Mesodermal cell (in vitro differentiated cells): ENCODE data around the gene SLC51A.

Experiments used
- H3K27ac ChIP-seq: 2 replicates; pipeline ENCODE4 v1.7.0; 2013; ENCODE audit warnings: mild to moderate bottlenecking, low read depth, low read length, moderate library complexity; ENCODE audit not compliant: severe bottlenecking
- H3K36me3 ChIP-seq: 2 replicates; pipeline ENCODE4 v1.7.1; 2013; ENCODE audit warnings: mild to moderate bottlenecking, low read length, moderate library complexity; ENCODE audit not compliant: control insufficient read depth, insufficient read depth
- H3K4me1 ChIP-seq: one replicate; pipeline ENCODE4 v1.7.1; 2013; ENCODE audit warnings: mild to moderate bottlenecking, low read length; ENCODE audit not compliant: insufficient read depth, control insufficient read depth, poor library complexity, severe bottlenecking
- H3K4me3 ChIP-seq: 2 replicates; pipeline ENCODE4 v1.7.0; 2013; ENCODE audit warnings: low read length, control low read depth, mild to moderate bottlenecking; ENCODE audit not compliant: insufficient read depth, poor library complexity, severe bottlenecking; ENCODE audit errors: extremely low read depth
- H3K9me3 ChIP-seq: 2 replicates; pipeline ENCODE4 v1.7.1; 2013; ENCODE audit warnings: mild to moderate bottlenecking, low read length, moderate library complexity; ENCODE audit not compliant: control insufficient read depth
- WGBS, 2 experiments: methylation state at CpG; one replicate each; pipeline ENCODE4 v1.1.5; 2013; ENCODE audit warnings: missing lambda C conversion rate in 2 of 2; ENCODE audit not compliant: insufficient coverage in 2 of 2; 5-methylcytosine and 5-hydroxymethylcytosine counted together

SLC51A gene

DNA sequence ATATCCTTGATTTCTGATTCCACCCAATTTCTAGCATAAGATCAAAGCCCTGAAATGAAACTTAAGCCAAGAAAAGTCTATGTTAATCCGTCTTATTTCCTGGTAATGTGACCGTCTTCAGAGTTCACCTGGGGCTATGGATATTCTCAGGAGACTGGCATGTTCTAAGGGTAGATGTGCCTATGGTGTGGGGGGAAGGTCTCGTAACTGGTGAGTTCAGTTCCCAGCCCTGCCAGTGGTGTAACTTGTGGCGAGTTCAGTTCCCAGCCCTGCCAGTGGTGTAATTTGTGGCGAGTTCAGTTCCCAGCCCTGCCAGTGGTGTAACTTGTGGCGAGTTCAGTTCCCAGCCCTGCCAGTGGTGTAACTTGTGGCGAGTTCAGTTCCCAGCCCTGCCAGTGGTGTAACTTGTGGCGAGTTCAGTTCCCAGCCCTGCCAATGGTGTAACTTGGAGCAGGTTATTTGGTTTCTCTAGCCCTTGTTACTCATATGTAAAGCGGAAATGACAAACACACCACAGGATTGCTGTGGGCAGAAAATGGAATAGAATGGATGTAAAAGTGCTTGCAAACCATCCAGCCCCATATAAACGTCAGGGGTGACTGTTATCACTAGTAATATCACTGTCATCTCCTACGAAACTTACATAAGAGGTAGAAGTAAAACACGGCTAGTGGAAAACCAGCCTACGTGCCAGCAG, 30.4 kb downstream of the SLC51A start:
- Histone ChIP-seq H3K4me1 (no peaks in the 10 kb centered on the region), H3K9me3 (peaks cover 5% of the 10 kb centered on the region), H3K4me3 (no peak overlapping the region), H3K36me3 (peaks cover 56% of the 10 kb centered on the region), H3K27ac (no peak overlapping the region)
- WGBS, 2 experiments, result 94 to 100% methylated on average over 3 to 5 of the region's 13 CpGs

DNA sequence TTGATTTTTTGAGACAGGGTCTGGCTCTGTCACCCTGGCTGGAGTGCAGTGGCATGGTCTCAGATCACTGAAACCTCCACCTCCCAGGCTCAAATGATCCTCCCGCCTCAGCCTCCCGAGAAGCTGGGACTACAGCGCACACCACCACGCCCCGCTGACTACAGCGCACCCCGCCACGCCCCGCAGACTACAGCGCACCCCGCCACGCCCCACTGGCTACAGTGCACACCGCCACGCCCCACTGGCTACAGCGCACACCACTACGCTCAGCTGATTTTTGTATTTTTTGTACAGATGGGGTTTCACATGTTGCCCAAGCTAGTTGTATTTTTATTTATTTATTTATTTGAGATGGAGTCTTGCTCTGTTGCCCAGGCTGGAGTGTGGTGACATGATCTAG, 35.6 kb downstream of the SLC51A start:
- H3K27ac ChIP-seq, result no peak overlapping the region
- 94 to 97% methylated on average over 13 to 14 of the region's 16 CpGs for WGBS, 2 experiments
- H3K4me3 ChIP-seq, result no peak overlapping the region
- H3K36me3 ChIP-seq, result peaks cover 58% of the 10 kb centered on the region
- no peaks in the 10 kb centered on the region for H3K9me3 ChIP-seq
- no peaks in the 10 kb centered on the region for H3K4me1 ChIP-seq

DNA sequence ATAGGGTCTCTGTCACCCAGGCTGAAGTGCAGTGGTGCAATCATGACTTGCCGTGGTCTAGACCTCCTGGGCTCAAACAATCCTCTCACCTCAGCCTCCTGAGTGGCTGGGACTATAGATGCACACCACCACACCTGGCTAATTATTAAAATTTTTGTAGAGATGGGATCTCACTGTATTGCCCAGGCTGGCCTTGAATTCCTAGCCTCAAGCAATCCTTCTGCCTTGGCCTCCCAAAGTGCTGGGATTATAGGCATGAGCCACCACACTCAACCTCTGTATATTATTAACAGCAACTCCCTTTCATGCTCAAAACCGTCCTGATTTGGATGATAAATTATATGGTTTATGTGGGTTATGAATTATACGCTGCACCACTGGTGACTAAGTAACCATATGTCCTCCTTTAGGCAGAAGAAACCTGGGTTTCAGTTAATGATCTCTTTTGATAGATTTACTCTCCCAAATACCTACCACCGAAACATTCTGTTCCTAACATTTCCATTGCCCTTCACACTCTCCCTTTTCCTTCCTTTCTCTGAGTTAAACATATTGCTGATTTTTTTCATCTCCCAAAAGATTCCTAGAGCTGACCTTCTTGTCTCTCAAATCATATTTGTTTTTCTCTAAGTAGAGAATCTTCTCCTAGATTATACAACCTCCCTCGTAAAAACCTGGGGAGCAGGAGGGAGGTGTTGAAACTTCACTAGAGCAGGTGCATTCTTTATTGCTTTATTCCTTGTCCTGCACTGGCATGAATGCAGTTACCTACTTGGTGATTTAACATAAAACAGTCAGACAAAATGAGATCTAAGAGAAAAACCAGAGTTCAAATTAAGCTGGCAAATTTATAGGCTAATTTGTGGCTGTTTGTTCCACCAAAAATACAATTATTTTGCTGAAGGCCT, 38.3 kb downstream of the SLC51A start:
- peaks cover 56% of the 10 kb centered on the region for H3K36me3 ChIP-seq
- H3K4me3 ChIP-seq, result no peak overlapping the region
- no peaks in the 10 kb centered on the region for H3K9me3 ChIP-seq
- H3K27ac ChIP-seq, result no peak overlapping the region
- no peaks in the 10 kb centered on the region for H3K4me1 ChIP-seq
- WGBS, 2 experiments, result 100% methylated on average over 1 of the region's 5 CpGs

DNA sequence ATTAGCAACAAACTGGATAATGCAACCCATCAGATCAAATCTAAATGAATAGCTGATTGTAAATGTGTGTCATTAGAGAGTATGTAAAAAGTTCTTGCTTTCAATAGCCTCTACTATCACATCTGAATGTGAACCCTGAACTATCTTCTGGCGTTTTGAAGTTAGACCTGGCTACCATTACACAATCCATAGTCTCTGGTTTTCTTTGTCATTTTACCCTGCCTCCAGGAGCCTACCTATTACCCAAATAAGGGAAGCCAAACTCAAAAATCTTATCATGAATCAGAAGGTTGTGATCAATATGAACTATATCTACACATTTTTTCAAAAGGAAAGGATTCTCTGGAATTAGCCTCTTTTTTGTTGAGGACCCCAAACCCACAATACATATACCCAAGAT, 39.4 kb downstream of the SLC51A start:
- H3K4me1 ChIP-seq, result no peaks in the 10 kb centered on the region
- H3K36me3 ChIP-seq, result peaks cover 61% of the 10 kb centered on the region
- no peak overlapping the region for H3K27ac ChIP-seq
- no peak overlapping the region for H3K4me3 ChIP-seq
- no peaks in the 10 kb centered on the region for H3K9me3 ChIP-seq
- WGBS, 2 experiments, result 90 to 91% methylated on average over 1 of the region's 1 CpG

DNA sequence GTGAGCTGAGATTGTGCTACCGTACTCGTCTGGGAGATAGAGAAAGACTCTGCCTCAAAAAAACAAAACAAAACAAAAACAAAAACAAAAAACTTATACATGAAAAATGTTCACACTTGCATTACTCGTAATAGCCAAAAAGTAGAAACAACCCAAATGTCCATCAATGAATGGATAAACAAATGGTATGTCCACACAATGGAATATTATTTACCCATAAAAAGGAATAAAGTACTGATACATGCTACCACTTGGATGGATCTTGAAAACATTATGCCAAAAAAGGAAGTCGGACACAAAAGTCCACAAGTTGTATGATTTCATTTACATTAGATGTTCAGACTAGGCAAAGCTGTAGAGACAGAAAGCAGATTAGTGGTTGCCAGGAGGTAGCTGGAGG, 44.5 kb downstream of the SLC51A start:
- Histone ChIP-seq H3K36me3 (peaks cover 63% of the 10 kb centered on the region), H3K27ac (no peak overlapping the region), H3K4me1 (no peaks in the 10 kb centered on the region), H3K9me3 (no peaks in the 10 kb centered on the region), H3K4me3 (no peak overlapping the region)
- WGBS, 2 experiments, result 90 to 100% methylated on average over 2 to 3 of the region's 4 CpGs

DNA sequence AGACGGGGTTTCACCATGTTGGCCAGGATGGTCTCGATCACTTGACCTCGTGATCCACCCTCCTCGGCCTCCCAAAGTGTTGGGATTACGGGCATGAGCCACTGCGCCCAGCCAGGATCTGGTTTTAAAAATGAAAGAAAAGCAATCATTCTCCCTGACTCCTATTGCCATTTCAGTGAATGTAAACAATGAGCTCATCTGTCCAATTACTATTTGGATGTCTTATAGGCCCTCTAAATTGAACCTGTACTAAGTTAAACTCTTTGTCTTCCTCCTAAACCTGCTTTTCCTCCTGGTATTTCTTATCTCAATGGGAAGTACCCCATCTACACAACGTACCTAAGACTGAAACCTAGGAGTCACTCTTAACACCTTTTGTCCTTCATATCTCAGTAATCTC, 47.5 kb downstream of the SLC51A start:
- no peak overlapping the region for H3K4me3 ChIP-seq
- no peak overlapping the region for H3K27ac ChIP-seq
- H3K4me1 ChIP-seq, result no peaks in the 10 kb centered on the region
- no peaks in the 10 kb centered on the region for H3K9me3 ChIP-seq
- H3K36me3 ChIP-seq, result peaks cover 74% of the 10 kb centered on the region
- WGBS, 2 experiments, result 95 to 98% methylated on average over 7 of the region's 7 CpGs

DNA sequence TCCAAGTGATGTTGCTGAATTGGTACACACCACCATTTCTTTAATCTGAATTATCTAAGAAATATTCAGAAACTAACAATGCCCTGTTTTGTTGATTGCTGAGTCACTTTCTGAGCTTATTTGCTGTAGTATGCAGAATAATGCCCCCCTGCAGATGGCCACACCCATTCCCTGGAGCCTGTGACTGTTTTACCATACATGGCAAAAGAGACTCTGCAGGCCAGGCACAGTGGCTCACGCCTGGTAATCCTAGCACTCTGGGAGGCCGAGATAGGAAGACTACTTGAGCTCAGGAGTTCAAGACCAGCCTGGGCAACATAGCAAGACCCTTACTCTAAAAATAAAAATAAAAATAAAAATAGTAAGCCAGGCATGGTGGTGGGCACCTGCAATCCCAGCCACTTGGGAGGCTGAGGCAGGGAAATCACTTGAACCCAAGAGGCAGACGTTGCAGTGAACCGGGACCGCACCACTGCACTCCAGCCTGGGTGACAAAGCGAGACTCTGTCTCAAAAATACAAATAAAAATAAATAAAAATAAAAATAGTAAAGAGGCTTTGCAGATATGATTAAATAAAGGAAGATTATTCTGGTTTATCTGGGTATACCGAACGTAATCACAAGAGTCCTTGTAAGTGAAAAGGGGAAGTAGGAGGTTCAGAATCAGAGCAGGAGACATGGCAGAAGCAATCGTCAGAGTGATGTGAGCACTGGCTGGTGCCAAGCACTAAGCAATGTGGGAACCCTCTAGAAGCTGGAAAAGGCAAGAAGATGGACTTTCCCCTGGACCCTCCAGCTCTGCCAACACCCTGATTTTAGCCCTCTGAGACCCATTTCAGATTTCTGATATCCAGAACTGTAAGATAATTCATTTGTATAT, 52.2 kb downstream of the SLC51A start:
- Histone ChIP-seq H3K27ac (no peak overlapping the region), H3K4me1 (no peaks in the 10 kb centered on the region), H3K36me3 (peaks cover 83% of the 10 kb centered on the region), H3K9me3 (peaks cover 2% of the 10 kb centered on the region), H3K4me3 (no peak overlapping the region)
- 82 to 86% methylated on average over 4 to 5 of the region's 9 CpGs for WGBS, 2 experiments

DNA sequence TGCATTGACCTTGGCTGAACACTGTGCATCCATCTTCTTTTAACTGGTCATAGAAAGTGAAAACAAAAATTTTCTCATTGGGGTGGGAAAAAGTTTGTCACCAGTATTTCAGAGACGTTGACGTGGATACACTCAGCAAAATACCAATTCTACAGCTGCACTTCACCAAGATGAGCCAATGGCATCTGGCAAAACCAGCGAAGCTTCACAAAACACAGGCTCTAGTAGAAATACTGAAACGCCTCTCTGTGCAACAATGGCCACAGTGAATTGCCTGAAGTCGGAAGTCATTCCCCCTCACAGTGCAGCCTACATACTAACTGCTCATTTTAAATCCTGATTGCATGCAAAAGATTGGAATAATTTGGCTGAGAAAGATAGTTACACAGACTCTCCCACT, 54.2 kb downstream of the SLC51A start:
- 100% methylated on average over 3 to 4 of the region's 5 CpGs for WGBS, 2 experiments

DNA sequence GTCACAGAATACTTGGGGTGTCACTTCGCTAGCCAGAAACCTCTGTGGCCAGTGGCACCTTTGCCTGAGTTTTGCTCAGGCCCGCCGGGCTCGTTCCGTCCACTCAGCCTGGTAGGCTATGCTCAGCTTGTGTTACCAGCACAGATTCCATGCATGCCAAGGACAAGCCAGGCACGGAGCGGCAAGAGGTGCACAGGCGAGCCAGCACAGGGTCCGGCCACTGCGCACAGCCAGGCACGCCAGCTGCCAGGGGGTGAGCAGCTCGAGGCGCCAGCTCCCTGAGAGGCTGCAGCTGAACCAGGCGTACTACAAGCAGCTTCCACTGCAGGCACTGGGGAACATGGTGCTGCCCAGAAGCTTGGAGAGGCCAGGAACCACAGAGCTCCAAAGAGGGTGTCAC, 56.5 kb downstream of the SLC51A start:
- Histone ChIP-seq H3K9me3 (peaks cover 10% of the 10 kb centered on the region), H3K36me3 (peaks cover 73% of the 10 kb centered on the region), H3K4me1 (no peaks in the 10 kb centered on the region), H3K4me3 (no peak overlapping the region), H3K27ac (no peak overlapping the region)
- 95 to 96% methylated on average over 14 of the region's 14 CpGs for WGBS, 2 experiments

More for the DNA sequence above, 54.2 kb downstream of the SLC51A start:
- Histone ChIP-seq H3K9me3 (peaks cover 10% of the 10 kb centered on the region), H3K4me3 (no peak overlapping the region), H3K4me1 (no peaks in the 10 kb centered on the region), H3K36me3 (peaks cover 88% of the 10 kb centered on the region), H3K27ac (no peak overlapping the region)

DNA sequence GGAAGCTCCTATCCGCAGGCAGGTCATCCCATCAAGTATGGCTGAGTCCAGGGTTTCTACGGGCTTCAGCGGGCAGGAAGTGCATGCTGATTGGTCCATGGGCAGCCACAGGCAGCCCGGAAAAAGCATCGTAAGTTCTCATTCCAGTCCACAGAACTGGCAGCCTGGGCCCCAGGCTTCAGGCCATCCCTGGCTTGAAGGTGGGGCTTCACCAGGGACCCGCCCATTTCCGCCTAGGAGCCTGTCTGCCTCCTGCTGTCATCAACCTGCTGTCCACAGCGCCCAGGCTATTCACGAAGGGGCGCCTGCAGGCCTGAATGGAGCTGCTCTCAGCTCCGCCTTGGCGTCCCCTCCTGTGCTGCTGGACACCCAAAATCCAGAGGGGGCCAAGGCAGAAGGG, 57.3 kb downstream of the SLC51A start:
- WGBS, 2 experiments, result 96 to 98% methylated on average over 12 of the region's 12 CpGs
- H3K9me3 ChIP-seq, result peaks cover 10% of the 10 kb centered on the region

More for the DNA sequence above, 57.3 kb downstream of the SLC51A start:
- Histone ChIP-seq H3K27ac (no peak overlapping the region), H3K4me3 (no peak overlapping the region), H3K4me1 (peaks cover 7% of the 10 kb centered on the region), H3K36me3 (peaks cover 71% of the 10 kb centered on the region)
